Measurements from ENCODE around the gene TLE1. TPM values are rescaled to one million over a fixed set of nuclear protein-coding genes. Genes with fewer than 3 reads are reported as not detected.
"Not testable (repeated sequence)": the region's sequence is repeated elsewhere in the genome, so short reads cannot be mapped to it uniquely, and the experiment has no call there.

Gene TLE1
- total RNA-seq, 1 donor from 2014 or later: 75.1 TPM

GRCh38 chr9:81609782-81610739, 79.3 kb downstream of the TLE1 start:
- Histone ChIP-seq H3K27ac (no peak overlapping the region), H3K36me3 (peaks cover 4 to 56% of the 10 kb centered on the region in 2 donors), H3K4me1 (peaks cover 22% of the 10 kb centered on the region), H3K9me3 (no peaks in the 10 kb centered on the region), H3K4me3 (no peak overlapping the region), H3K27me3 (no peaks in the 10 kb centered on the region)
- intact Hi-C loops (cut with DNase I): loop anchor here (5.0 kb wide), 2 partner anchors 53 to 77 kb away; partner anchors contain the start of gene TLE1
- no peak for DNase-seq (ENCODE audit: extremely low spot score in 2 of 2)
- TF ChIP-seq POLR2A (IDR thresholded peaks at IDR 0.05): no peak

GRCh38 chr9:81608289-81608657, 81.1 kb downstream of the TLE1 start:
- no peak for DNase-seq (ENCODE audit: extremely low spot score in 2 of 2)
- Histone ChIP-seq H3K27ac (no peak overlapping the region), H3K36me3 (peaks cover 4 to 68% of the 10 kb centered on the region in 2 donors), H3K27me3 (no peaks in the 10 kb centered on the region), H3K9me3 (no peaks in the 10 kb centered on the region), H3K4me1 (peaks cover 17% of the 10 kb centered on the region), H3K4me3 (no peak overlapping the region)
- TF ChIP-seq CTCF (IDR thresholded peaks at IDR 0.05) (no peak), POLR2A (IDR thresholded peaks at IDR 0.05) (no peak), POLR2AphosphoS5 (IDR thresholded peaks at IDR 0.05; ENCODE audit: insufficient read depth in 1 of 2, low read depth in 1 of 2) (no peak)
- intact Hi-C loops (cut with DNase I): no loop called here

- Histone ChIP-seq H3K27ac (no peak overlapping the region), H3K36me3 (peaks cover 4 to 68% of the 10 kb centered on the region in 2 donors), H3K9me3 (no peaks in the 10 kb centered on the region), H3K4me3 (no peak overlapping the region), H3K27me3 (no peaks in the 10 kb centered on the region), H3K4me1 (peaks cover 12% of the 10 kb centered on the region)
- TF ChIP-seq POLR2AphosphoS5 (IDR thresholded peaks at IDR 0.05; ENCODE audit: insufficient read depth in 1 of 2, low read depth in 1 of 2) (no peak), CTCF (IDR thresholded peaks at IDR 0.05) (no peak), POLR2A (IDR thresholded peaks at IDR 0.05) (no peak)
- intact Hi-C loops (cut with DNase I): no loop called here
- no peak for DNase-seq (ENCODE audit: extremely low spot score in 2 of 2)
Observed at GRCh38 chr9:81607593-81608288, 81.6 kb downstream of the TLE1 start.

GRCh38 chr9:81606261-81606660, 83.1 kb downstream of the TLE1 start:
- H3K27me3 ChIP-seq; H3K9me3 ChIP-seq; intact Hi-C loops (cut with DNase I); H3K27ac ChIP-seq; DNase-seq (ENCODE audit: extremely low spot score in 2 of 2); H3K4me3 ChIP-seq: not testable (repeated sequence)
- peaks cover 4 to 56% of the 10 kb centered on the region in 2 donors for H3K36me3 ChIP-seq
- H3K4me1 ChIP-seq: peaks cover 11% of the 10 kb centered on the region

- Histone ChIP-seq H3K27me3 (no peaks in the 10 kb centered on the region), H3K27ac (no peak overlapping the region), H3K4me3 (no peak overlapping the region), H3K9me3 (no peaks in the 10 kb centered on the region), H3K4me1 (peaks cover 18% of the 10 kb centered on the region), H3K36me3 (peaks cover 4 to 45% of the 10 kb centered on the region in 2 donors)
- intact Hi-C loops (cut with DNase I): no loop called here
- no peak for DNase-seq (ENCODE audit: extremely low spot score in 2 of 2)
- TF ChIP-seq POLR2AphosphoS5 (IDR thresholded peaks at IDR 0.05; ENCODE audit: insufficient read depth in 1 of 2, low read depth in 1 of 2) (no peak), POLR2A (IDR thresholded peaks at IDR 0.05) (no peak), CTCF (IDR thresholded peaks at IDR 0.05) (no peak)
Observed at GRCh38 chr9:81605170-81605670, 84.1 kb downstream of the TLE1 start.
